Epithelial cell of esophagus (primary cell): ENCODE results near the gene NOL11.

Source experiments
- DNase-seq: peaks from one replicate; pipeline ENCODE4 v3.0.0; 2010; ENCODE audit warnings: low read depth
- H3K4me3 ChIP-seq: 2 replicates; pipeline ENCODE4 v1.5.1; 2011; ENCODE audit warnings: mild to moderate bottlenecking, low read length, control low read depth
- TF ChIP-seq, protein P1 (sequence below): IDR thresholded peaks from 2 replicates; pipeline ENCODE4 v1.5.1; 2011; ENCODE audit warnings: low read depth, mild to moderate bottlenecking, low read length, control low read depth, inconsistent platforms; ENCODE audit not compliant: insufficient read depth; ENCODE audit errors: missing control alignments

Gene NOL11

DNA sequence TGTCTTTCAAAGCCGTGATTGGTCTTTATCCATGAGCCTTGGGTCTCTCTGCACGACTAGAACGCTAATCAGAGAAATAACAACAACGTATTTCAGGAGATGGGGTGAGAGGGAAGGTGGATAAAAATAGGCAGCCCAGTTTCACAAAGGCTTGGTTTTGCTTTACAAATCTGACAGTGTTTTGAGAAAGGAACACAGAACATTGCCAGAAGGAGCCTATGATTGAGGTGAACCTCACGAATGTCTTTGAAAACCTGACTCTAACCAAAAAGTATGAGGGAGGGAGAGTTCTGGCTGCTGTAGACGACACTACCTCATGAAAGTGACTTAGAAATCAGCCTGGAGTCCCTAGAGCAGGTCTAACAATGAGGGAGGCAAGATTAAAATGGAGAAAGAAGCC, 38.0 kb upstream of the NOL11 start:
- DNase-seq: no peak
- TF ChIP-seq, protein P1, sequence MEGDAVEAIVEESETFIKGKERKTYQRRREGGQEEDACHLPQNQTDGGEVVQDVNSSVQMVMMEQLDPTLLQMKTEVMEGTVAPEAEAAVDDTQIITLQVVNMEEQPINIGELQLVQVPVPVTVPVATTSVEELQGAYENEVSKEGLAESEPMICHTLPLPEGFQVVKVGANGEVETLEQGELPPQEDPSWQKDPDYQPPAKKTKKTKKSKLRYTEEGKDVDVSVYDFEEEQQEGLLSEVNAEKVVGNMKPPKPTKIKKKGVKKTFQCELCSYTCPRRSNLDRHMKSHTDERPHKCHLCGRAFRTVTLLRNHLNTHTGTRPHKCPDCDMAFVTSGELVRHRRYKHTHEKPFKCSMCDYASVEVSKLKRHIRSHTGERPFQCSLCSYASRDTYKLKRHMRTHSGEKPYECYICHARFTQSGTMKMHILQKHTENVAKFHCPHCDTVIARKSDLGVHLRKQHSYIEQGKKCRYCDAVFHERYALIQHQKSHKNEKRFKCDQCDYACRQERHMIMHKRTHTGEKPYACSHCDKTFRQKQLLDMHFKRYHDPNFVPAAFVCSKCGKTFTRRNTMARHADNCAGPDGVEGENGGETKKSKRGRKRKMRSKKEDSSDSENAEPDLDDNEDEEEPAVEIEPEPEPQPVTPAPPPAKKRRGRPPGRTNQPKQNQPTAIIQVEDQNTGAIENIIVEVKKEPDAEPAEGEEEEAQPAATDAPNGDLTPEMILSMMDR: no peak

DNA sequence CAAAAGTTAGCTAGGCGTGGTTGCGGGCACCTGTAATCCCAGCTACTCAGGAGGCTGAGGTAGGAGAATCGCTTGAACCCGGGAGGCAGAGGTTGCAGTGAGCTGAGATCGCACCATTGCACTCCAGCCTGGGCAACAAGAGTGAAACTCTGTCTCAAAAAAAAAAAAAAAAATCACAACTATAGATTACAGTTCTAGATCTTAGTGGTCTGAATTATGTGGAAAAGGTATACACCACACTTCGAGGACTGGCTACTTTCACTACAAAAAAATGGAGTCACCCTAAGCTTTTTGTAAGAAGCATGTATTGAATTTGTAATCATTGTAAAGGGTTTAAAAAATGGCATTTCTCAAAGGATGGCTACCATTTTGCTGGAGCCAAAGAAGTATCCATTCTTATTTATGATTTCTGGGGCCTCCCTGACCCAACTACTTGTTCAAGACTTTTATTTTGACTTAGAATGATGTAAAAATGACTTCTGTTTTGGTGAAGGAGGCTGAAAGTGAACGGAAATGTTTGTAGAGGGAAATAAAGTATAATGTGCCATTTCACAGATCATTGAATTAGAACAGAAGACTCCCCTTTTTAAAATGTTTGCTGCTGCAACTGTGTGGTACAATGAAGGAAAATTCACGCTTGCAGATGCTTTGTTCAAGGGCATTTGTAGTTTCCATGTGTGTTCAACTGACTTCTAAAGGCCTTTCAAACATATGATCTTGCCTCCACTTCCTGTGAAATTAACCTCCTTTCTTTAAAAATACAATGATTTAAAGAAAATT, 37.1 kb upstream of the NOL11 start:
- DNase-seq: no peak
- TF ChIP-seq, protein P1: no peak
- H3K4me3 ChIP-seq: no peak overlapping the region

More for the DNA sequence above, 38.0 kb upstream of the NOL11 start:
- H3K4me3 ChIP-seq: no peak overlapping the region

DNA sequence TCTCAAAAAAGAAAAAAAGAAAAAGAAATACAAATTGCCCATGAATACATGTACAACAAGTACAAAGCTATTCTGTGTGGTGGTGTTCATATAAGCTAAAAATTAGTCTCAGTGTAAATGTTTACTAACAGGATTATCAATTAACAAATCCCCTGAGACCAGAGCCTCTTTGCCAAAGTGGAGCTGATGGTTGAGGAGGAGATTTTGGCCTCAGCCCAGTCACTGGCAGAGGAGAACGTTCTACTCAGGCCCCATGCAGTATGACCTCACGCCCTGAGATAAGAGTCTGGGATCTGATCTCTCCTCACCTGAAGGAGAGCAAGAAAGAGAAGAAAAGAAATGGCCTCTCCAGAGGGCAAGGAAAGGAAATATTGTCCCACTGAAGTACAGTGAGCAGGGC, 35.5 kb upstream of the NOL11 start:
- H3K4me3 ChIP-seq: no peak overlapping the region
- TF ChIP-seq, protein P1: no peak
- no peak for DNase-seq

DNA sequence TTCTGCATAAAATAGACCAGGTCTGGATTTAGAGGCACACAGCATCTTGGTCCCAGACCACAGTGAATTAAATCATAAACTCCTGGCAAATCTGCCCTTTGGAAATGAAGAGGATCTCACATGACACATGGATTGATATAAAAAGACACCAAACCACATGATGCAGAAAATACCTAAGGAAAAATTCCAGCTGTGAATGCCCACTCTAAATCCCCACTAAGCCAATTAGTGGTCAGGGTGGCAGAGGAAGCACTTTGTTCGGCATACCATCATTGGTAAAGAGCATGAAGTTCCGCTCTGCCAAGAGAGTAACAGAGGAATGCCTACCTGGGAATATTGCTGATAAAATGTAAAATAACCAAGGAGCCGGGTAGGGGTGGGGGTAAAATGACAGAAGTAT, 32.4 kb upstream of the NOL11 start:
- no peak overlapping the region for H3K4me3 ChIP-seq
- TF ChIP-seq, protein P1: no peak
- no peak for DNase-seq

DNA sequence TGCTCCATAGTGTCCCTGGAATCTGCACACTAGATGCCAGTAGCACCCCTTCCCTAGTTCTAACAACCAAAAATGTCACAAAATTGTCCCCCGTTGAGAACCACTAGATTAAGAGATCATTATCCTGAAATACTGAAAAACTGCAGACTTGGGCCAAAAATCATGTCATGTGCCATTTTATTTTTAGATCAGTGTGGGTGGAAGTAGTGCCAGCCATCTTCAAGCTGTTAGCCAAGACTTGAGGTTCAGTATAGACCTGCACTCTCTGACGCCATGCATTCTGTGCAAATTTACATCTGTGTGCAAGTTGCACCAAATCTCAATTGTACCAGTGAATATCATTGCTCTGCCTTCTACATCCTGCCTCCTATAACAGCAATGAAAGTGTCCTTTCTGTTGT, 31.5 kb upstream of the NOL11 start:
- TF ChIP-seq, protein P1: no peak
- no peak overlapping the region for H3K4me3 ChIP-seq
- no peak for DNase-seq

DNA sequence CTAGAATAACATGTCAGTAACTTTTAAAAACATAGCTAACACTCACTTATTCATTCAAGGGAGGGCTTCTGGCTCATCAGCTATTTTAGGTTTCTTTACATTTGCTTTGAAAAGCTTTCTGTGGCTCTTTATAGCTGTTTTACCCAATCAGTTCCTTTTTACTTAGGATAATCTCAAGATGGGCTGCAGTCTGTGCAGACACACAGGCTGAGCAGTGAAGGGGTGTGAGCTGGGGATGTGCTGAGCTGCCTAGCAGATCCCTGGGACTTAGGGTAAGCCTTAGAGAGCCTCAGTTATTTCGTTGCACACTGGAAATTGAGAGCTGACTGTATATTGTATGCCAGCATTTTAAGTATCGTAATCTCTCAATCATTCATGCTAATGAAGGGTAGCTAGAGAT, 30.2 kb upstream of the NOL11 start:
- TF ChIP-seq, protein P1: no peak
- H3K4me3 ChIP-seq: no peak overlapping the region
- no peak for DNase-seq
